Measurements from ENCODE around the gene ROR2. TPM values are rescaled to one million over a fixed set of nuclear protein-coding genes. Genes with fewer than 3 reads are reported as not detected.

ROR2 gene
- total and polyA plus RNA-seq, 2 experiments from 2014 or later: 8.1 to 18.8 TPM

DNA sequence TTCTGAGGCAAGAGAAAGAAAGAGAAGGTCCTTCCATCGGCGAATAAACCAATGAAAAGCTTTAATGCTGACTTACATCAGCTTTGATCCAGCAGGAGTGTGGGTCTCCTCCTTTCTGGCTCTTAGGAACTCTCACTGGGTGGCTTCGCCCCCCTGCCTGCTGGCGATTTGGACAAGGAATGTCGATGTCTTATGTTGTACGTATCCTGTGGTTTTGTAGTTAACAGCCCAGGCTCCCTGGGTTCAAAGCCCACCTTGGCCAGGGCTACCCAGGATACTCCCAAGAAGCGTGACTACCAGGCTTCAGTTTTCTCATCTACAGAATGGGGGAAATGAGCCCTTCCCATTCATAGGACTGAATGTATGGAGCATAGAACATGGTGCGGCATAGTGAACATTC lies 124.2 kb downstream of the ROR2 start (continued):
- no peak for TF ChIP-seq NANOG (IDR thresholded peaks at IDR 0.05; ENCODE audit: borderline replicate concordance)

DNA sequence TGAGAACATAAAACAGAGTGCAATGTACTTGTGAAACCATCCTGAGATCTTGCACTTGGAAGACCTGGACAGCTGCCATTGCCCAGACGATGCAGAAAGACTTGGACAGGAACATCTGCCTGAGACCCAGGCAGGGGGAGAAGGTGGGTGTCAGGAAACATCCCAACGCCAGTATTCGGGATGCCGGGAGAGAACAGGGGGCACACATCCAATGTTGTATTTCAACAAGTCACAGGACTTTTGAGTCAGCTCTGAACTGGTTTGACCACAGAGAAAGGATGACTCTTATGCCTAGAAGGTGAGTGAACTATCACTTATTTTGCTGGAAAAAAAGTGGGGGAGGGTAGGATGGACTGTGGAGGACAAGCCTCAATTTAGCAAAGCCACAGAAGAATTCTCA lies 124.6 kb downstream of the ROR2 start:
- peaks cover 5% of the 10 kb centered on the region for H3K27me3 Mint-ChIP-seq (ENCODE audit: insufficient read depth, low read depth, poor library complexity)
- no peak for DNase-seq (ENCODE audit: low spot score)
- Histone ChIP-seq H2AFZ (no peak overlapping the region), H3K27ac (ENCODE audit: low read depth) (no peak overlapping the region), H3K4me3 (no peak overlapping the region), H3K9me2 (ENCODE audit: insufficient read depth) (no peaks in the 10 kb centered on the region), H3K4me1 (ENCODE audit: insufficient read depth) (no peaks in the 10 kb centered on the region; the same call in 1 of the 2 replicates), H3K79me2 (replicated peaks; ENCODE audit: insufficient read depth) (no peaks in the 10 kb centered on the region), H3K27me3 (ENCODE audit: insufficient read depth) (no peaks in the 10 kb centered on the region), H3F3A (replicated peaks; ENCODE audit: low read depth) (no peaks in the 10 kb centered on the region), H4K20me1 (replicated peaks; ENCODE audit: insufficient read depth) (no peaks in the 10 kb centered on the region), H3K4me2 (no peak overlapping the region), H3K36me3 (ENCODE audit: insufficient read depth) (no peaks in the 10 kb centered on the region)
- no peak overlapping the region for H3K27ac Mint-ChIP-seq
- 0 out of 3 replicates have a peak, but pooled peaks cover 8% of the 10 kb centered on the region for H3K36me3 Mint-ChIP-seq (ENCODE audit: low read depth)
- no peak for ATAC-seq
- H3K4me3 Mint-ChIP-seq: no peak overlapping the region
- TF ChIP-seq EZH2phosphoT487 (IDR thresholded peaks at IDR 0.05; ENCODE audit: unreplicated experiment): no peak
- no peak for TF ChIP-seq REST (IDR thresholded peaks at IDR 0.05; ENCODE audit: unreplicated experiment)
- TF ChIP-seq EZH2 (IDR thresholded peaks at IDR 0.05; ENCODE audit: low read depth, unreplicated experiment): no peak
- no peak for TF ChIP-seq ETS1 (IDR thresholded peaks at IDR 0.05)
- TF ChIP-seq ZNF114 (CRISPR knock-in tag; IDR thresholded peaks at IDR 0.05): no peak
- TF ChIP-seq POLR2AphosphoS5 (IDR thresholded peaks at IDR 0.05; ENCODE audit: low read depth): no peak
- TF ChIP-seq CREB1 (CRISPR knock-in tag; IDR thresholded peaks at IDR 0.05; ENCODE audit: low read depth): no peak
- H3K4me1 Mint-ChIP-seq: peaks cover 16% of the 10 kb centered on the region
- H3K9me3 Mint-ChIP-seq: peaks cover 9% of the 10 kb centered on the region; the same call in 1 of the 3 replicates

DNA sequence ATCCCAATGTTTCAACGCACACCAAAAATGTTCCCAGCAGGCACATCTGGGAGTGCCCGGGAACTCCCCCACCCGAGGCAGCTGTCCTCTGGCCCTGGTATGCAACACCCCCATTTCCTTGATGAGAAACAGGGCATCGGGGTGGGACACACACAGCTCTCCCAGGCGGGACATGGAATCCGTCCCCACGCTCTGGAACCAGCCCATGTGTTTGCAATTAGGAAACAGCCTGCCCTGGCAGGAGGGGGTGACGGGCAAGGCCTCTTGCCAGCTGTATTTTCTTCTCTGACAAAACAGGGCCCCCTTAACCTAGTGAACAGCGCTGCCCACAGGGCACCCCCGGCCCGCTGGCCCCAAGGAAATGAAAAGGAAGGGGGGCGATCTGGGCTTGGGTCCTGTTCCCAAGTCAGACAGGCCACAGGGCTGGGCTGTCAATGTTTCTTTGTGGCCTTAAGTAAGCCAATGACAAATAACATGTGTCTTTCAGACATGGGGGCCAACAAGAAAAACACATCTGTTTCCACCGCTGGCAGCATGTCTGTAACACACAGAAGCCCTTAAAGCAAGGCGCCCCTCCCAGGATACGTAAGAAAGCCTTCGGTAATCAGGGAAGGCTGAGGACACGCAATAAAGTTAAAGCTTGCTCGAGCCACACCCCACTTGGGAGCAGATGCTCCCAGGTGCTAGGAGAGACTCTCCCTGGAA lies 125.3 kb downstream of the ROR2 start:
- H3K79me2 ChIP-seq (replicated peaks; ENCODE audit: insufficient read depth): no peaks in the 10 kb centered on the region
- peaks cover 9% of the 10 kb centered on the region; the same call in 1 of the 3 replicates for H3K9me3 Mint-ChIP-seq
- no peaks in the 10 kb centered on the region for H3F3A ChIP-seq (replicated peaks; ENCODE audit: low read depth)
- no peak overlapping the region for H3K4me3 Mint-ChIP-seq
- H3K4me1 ChIP-seq (ENCODE audit: insufficient read depth): no peaks in the 10 kb centered on the region; the same call in 1 of the 2 replicates
- ATAC-seq: no peak; the same call in 1 of the 3 replicates
- H3K9me2 ChIP-seq (ENCODE audit: insufficient read depth): no peaks in the 10 kb centered on the region
- peaks cover 16% of the 10 kb centered on the region for H3K4me1 Mint-ChIP-seq
- no peaks in the 10 kb centered on the region for H4K20me1 ChIP-seq (replicated peaks; ENCODE audit: insufficient read depth)
- H3K36me3 ChIP-seq (ENCODE audit: insufficient read depth): no peaks in the 10 kb centered on the region
- no peak overlapping the region for H3K4me3 ChIP-seq
- H3K36me3 Mint-ChIP-seq (ENCODE audit: low read depth): 0 out of 3 replicates have a peak, but pooled peaks cover 8% of the 10 kb centered on the region
- DNase-seq (ENCODE audit: low spot score): no peak
- no peak overlapping the region for H2AFZ ChIP-seq
- H3K4me2 ChIP-seq: no peak overlapping the region
- peaks cover 4% of the 10 kb centered on the region for H3K27me3 Mint-ChIP-seq (ENCODE audit: insufficient read depth, low read depth, poor library complexity)
- no peak overlapping the region for H3K27ac Mint-ChIP-seq
- no peaks in the 10 kb centered on the region for H3K27me3 ChIP-seq (ENCODE audit: insufficient read depth)
- no peak overlapping the region for H3K27ac ChIP-seq (ENCODE audit: low read depth)
- TF ChIP-seq CTCF (conservative IDR thresholded peaks at IDR 0.05; ENCODE audit: low read depth in 2 of 2) (no peak), STAT1 (IDR thresholded peaks at IDR 0.05; ENCODE audit: unreplicated experiment) (no peak), ETS1 (IDR thresholded peaks at IDR 0.05) (no peak), EZH2phosphoT487 (IDR thresholded peaks at IDR 0.05; ENCODE audit: unreplicated experiment) (no peak), NANOG (IDR thresholded peaks at IDR 0.05; ENCODE audit: borderline replicate concordance) (no peak), ZNF331 (CRISPR knock-in tag; IDR thresholded peaks at IDR 0.05; ENCODE audit: low read depth) (no peak)

All from GM23338 (cell line).